HG02588 (cell line): ENCODE results near the gene PPTC7.
"Not testable (repeated sequence)": the region's sequence is repeated elsewhere in the genome, so short reads cannot be mapped to it uniquely, and the experiment has no call there.

Source experiments
- ATAC-seq: cut with Tn5 transposase; IDR thresholded peaks from one replicate; pipeline ENCODE4 v1.9.1; 2021; ENCODE audit warnings: mild to moderate bottlenecking, moderate library complexity; ENCODE audit not compliant: unreplicated experiment

PPTC7 gene

DNA sequence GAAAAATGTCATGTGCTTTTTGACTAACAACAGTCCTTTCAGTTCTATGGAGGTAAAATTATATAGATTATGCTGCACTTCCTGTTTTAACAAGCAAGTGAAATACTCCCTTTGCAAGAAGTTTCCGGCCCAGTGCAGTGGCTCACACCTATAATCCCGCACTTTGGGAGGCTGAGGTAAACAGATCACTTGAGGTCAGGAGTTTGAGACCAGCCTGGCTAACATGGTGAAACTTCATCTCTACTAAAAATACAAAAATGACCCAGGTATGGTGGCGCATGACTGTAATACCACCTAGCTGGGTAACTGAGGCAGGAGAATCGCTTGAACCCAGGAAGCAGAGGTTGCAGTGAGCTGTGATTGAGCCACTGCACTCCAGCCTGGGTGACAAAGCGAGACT lies 20.7 kb downstream of the PPTC7 start:
- ATAC-seq, result not testable (repeated sequence)

DNA sequence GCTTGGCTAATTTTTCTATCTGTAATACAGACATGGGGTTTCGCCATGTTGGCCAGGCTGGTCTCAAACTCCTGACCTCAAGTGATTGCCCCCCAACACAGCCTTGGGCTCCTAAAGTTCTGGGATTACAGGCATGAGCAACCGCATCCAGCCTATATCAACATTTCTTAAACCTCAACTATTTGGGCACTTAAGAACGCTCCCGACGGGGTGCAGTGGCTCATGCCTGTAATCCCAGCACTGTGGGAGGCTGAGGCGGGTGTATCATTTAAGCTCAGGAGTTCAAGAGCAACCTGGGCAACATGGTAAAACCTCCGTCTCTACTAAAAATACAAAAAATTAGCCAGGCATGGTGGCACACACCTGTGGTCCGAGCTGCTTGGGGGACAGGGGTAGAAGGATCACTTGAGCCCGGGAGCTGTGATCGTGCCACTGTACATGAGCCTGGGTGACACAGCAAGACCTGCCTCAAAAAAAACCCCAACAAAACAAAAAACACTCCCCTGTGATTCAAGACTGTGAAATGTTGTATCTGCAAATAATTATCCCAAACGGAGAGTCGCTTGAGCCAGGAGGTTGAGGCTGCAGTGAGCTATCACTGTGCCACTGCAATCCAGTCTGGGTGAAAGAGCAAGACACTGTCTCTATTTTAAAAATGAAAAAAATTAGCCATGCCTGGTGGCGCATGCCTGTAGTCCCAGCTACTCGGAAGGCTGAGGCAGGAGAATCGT lies 21.5 kb downstream of the PPTC7 start:
- no peak for ATAC-seq

GRCh38 chr12:110560946-110561345 lies 22.2 kb downstream of the PPTC7 start:
- no peak for ATAC-seq

DNA sequence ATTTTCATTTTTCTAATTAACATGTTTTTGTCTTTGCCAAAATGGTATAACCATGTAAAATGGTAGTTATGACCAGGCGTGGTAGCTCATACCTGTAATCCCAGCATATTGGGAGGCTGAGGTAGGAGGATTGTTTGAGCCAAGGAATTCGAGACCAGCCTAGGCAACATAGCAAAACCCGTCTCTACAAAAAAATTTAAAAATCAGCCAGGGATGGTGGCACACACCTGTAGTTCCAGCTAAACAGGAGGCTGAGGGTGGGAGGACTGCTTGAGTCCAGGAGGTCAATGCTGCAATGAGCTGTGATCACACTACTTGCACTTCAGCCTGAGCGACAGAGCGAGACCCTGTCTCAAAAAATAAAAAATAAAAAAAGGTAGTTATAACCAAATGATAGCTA lies 23.1 kb downstream of the PPTC7 start:
- ATAC-seq, result no peak

DNA sequence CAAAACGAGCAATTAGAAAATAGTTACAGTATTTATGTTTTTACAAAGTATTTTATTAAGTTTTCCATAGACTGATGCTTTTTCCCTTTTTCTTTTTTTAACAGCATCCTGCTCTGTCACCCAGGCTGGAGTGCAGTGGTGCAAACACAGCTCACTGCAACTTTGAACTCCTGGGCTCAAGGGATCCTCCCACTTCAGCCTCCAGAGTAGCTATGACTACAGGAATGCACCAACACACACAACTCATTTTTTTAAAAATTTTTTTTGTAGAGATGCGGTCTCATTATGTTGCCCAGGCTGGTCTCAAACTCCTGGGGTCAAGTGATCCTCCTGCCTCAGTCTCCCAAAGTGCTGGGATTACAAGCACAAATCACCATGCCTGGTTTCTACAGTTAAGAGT lies 24.2 kb downstream of the PPTC7 start:
- ATAC-seq, result not testable (repeated sequence)

DNA sequence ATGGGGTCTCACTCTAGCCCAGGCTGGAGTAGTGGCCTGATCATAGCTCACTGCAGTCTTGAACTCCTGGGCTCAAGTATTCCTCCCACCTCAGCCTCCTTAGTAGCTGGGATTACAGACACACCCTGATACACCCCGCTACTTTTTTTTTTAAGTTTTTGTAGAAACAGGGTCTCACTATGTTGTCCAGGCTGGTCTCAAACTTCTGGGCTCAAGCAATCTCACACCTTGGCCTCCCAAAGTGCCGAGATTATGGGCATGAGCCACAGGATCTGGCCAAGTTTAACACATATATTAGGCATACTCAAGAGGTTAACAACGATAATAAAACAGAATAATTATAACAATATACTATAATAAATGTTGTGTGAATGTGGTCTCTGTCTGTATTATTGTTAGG lies 25.8 kb downstream of the PPTC7 start:
- no peak for ATAC-seq

GRCh38 chr12:110556705-110557104 lies 26.4 kb downstream of the PPTC7 start:
- no peak for ATAC-seq

GRCh38 chr12:110555577-110556406 lies 27.3 kb downstream of the PPTC7 start:
- ATAC-seq, result no peak

- ATAC-seq, result no peak
Observed at GRCh38 chr12:110554184-110554583, 28.9 kb downstream of the PPTC7 start.

GRCh38 chr12:110550981-110551380 lies 32.1 kb downstream of the PPTC7 start:
- no peak for ATAC-seq

DNA sequence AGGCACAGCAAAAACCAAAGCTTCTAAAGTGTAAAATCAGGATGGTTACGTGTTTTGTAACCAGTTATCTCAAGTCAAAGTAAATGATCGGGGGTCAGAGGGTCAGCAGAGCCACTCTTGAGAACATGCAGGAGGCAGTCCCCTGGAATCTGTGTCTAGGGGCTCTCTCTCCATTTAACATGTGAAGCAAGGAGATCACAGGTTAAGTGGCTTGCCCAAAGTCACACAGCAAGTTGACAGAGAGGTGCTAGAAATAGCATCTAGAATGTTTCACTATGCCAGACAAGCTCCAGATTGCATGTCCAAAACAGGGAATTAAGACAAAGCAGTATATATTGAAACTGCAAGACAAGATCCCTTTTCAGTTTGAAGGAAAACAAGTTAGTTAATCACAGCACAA lies 33.4 kb downstream of the PPTC7 start:
- ATAC-seq, result no peak

- no peak for ATAC-seq
Observed at GRCh38 chr12:110548678-110549077, 34.4 kb downstream of the PPTC7 start.

GRCh38 chr12:110547090-110547489 lies 36.0 kb downstream of the PPTC7 start:
- no peak for ATAC-seq

DNA sequence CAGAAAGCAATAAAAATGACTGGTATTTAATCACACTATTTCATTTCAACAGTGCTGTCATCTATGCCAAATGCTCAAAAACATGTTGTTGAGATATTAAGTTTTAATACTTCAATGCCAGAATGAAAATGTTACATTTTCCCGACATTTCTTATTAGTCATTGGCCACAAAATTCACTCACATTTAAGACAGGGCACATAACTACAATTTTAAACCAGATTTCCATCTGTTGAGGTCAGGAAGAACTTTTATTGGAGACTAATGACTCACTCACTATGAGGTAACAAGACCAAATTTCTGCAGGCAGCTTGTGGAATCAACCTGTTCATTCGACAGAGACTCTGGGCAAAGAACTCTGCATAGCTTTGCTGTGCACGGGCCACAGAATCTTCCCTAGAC lies 36.8 kb downstream of the PPTC7 start:
- no peak for ATAC-seq

- no peak for ATAC-seq
Observed at GRCh38 chr12:110545812-110546211, 37.3 kb downstream of the PPTC7 start.

- ATAC-seq, result not testable (repeated sequence)
Observed at GRCh38 chr12:110545259-110545658, 37.9 kb downstream of the PPTC7 start.

DNA sequence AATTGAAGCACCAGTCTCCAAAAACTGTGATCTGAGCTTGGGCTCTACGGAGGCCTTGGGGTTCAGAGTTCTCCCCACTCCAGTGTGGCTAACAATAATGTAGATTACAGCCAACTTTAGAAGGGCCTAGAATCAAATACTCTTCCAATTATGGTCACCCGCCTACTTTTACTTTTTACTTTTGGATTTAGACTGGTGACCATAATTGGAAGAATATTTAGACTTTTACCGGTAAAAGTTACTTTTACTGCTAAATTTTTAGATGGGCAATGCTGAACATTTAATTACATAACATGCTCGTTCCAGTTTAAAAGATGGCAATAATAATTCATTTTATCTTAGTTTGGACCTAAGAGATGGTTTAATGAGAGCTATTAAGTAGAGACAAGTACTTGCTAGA lies 39.2 kb downstream of the PPTC7 start:
- ATAC-seq, result no peak

- no peak for ATAC-seq
Observed at GRCh38 chr12:110543252-110543959, 39.7 kb downstream of the PPTC7 start.

GRCh38 chr12:110540048-110540447 lies 43.1 kb downstream of the PPTC7 start:
- ATAC-seq, result no peak

GRCh38 chr12:110538869-110539622 lies 44.1 kb downstream of the PPTC7 start:
- no peak for ATAC-seq
